AG04449 (cell line): ENCODE results near the gene CACNA2D3.

Source experiments
- CTCF ChIA-PET: fragments of 350-600 bp; formaldehyde crosslinking; extraction: SDS; loops from one replicate; lab custom pipeline; 2021; ENCODE audit warnings: antibody characterized with exemption; lab: Yijun Ruan, JAX
- POLR2A ChIA-PET: fragments of 400-600, 350-600 bp; formaldehyde crosslinking; extraction: SDS; loops from one replicate; lab custom pipeline; 2020; ENCODE audit warnings: antibody characterized with exemption, inconsistent platforms; lab: Yijun Ruan, JAX
- DNase-seq: peaks from one replicate; pipeline ENCODE4 v3.0.0-alpha.2; 2010; ENCODE audit warnings: low read depth, low spot score
- H3K4me3 ChIP-seq: 2 replicates; pipeline ENCODE4 v1.5.1; 2011; ENCODE audit warnings: low read depth, mild to moderate bottlenecking, control low read depth, low read length
- CTCF ChIP-seq: IDR thresholded peaks from one replicate; pipeline ENCODE4 v1.5.1; 2011; ENCODE audit warnings: mild to moderate bottlenecking, moderate library complexity, low read length, control low read depth, inconsistent platforms; ENCODE audit not compliant: insufficient read depth; ENCODE audit errors: missing control alignments

CACNA2D3 gene

GRCh38 chr3:54342676-54343075 lies 220.3 kb downstream of the CACNA2D3 start:
- POLR2A ChIA-PET: no interaction called here
- no peak for TF ChIP-seq CTCF
- no peak for DNase-seq
- H3K4me3 ChIP-seq: no peak overlapping the region
- CTCF ChIA-PET: no interaction called here

GRCh38 chr3:54343495-54343894 lies 221.1 kb downstream of the CACNA2D3 start:
- no peak for TF ChIP-seq CTCF
- POLR2A ChIA-PET: no interaction called here

GRCh38 chr3:54344601-54345231 lies 222.4 kb downstream of the CACNA2D3 start:
- CTCF ChIA-PET: no interaction called here
- H3K4me3 ChIP-seq: no peak overlapping the region
- POLR2A ChIA-PET: no interaction called here
- DNase-seq: no peak
- TF ChIP-seq CTCF: no peak

More at GRCh38 chr3:54343495-54343894, 221.1 kb downstream of the CACNA2D3 start:
- no peak for DNase-seq
- no peak overlapping the region for H3K4me3 ChIP-seq
- CTCF ChIA-PET: no interaction called here

DNA sequence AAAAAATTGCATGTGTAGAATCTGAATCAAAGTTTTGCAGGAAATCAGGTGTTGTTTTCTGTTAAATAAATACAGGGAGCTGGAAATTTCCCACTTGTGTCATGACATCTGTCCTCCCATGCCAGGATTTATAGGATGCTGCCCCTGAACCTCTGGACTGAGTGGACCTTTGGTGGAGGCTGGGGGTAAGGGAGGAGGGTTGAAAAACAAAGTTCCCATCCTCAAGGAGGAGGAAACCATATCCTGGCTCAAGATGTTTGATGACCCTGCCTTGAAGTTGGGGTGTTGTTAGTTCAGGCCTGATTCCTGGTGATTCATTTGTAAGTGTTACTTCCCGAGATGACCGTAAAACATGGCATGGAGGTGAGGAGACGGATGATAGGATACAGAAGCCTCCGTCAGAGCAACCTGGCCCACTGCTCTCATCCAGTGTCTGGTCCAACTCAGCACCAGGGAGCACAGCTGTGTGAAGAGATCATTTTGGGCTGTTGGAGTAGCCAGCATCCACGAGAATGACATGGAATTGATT lies 223.6 kb downstream of the CACNA2D3 start:
- TF ChIP-seq CTCF: no peak
- no peak overlapping the region for H3K4me3 ChIP-seq
- POLR2A ChIA-PET: no interaction called here

DNA sequence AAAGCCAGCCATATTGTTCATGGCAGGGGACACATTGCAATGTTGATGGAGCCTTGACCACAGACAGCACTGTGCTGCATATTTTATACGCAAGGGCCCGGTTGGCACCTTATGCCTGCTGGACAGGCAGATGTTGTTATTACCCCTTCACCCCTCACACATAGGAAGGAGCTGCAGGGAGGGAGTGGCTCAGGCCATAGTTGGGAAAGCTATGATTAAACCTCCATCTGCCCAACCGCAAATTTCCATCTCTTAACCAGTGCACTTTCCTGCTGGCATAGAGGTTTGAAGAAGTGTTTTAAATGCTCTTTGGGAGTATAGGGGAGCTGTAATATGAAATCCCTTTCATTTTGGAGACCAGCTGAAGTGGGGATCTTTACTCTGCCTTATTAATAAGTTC lies 224.7 kb downstream of the CACNA2D3 start:
- no peak overlapping the region for H3K4me3 ChIP-seq
- ChIA-PET POLR2A (no interaction called here), CTCF (no interaction called here)
- TF ChIP-seq CTCF: no peak
- no peak for DNase-seq

More for the DNA sequence above, 223.6 kb downstream of the CACNA2D3 start:
- no peak for DNase-seq
- CTCF ChIA-PET: no interaction called here

GRCh38 chr3:54347933-54348332 lies 225.6 kb downstream of the CACNA2D3 start:
- CTCF ChIA-PET: no interaction called here
- TF ChIP-seq CTCF: no peak
- DNase-seq: no peak
- H3K4me3 ChIP-seq: no peak overlapping the region
- POLR2A ChIA-PET: no interaction called here
